ENCODE results near the gene DMTF1. TPM values are rescaled to one million over a fixed set of nuclear protein-coding genes. Genes with fewer than 3 reads are reported as not detected.

Gene DMTF1
- total and polyA plus RNA-seq, 2 of the 8 experiments (the other 6 are each of a cell fraction or from before 2014, with no cell fraction given): 86.0 to 115 TPM

DNA sequence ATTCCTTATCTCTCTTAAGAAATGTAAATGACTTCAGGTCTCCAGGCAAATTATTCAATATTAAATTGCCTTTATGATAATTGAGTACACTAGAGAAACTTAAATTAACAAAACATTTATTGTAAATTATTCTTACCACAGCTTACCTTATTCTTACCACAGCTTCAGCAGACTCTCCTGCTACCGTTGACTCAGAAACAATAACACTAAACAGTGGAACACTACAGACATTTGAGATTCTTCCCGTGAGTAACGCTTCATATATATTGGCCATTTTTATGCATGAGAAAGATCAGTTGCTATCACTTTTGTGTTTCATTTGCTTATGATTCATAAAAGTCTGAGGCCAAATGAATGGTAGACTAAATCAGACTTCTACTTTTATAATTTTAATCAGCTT, 38.5 kb downstream of the DMTF1 start:
- no peak overlapping the region for H3K23ac ChIP-seq (ENCODE audit: insufficient read length)
- FAIRE-seq: no peak
- no peak overlapping the region for H3K14ac ChIP-seq (ENCODE audit: insufficient read length)
- H3K4me3 ChIP-seq (ENCODE audit: extremely low read depth in 1 of 4, insufficient read depth in 2 of 4, low read depth in 3 of 4, low read length in 4 of 4): no peak overlapping the region
- no peak overlapping the region for H3K4me2 ChIP-seq (ENCODE audit: insufficient read depth in 1 of 2, low read depth in 2 of 2, low read length in 2 of 2)
- peak overlapping the region in 1 of 4 experiments; percentile 1; a peak in 1 of 7 replicates for H3K9ac ChIP-seq (replicated peaks in 1 of 4; ENCODE audit: extremely low read depth in 1 of 4, low read depth in 3 of 4, low read length in 3 of 4)
- H3K56ac ChIP-seq (replicated peaks; ENCODE audit: insufficient read length, low read depth, low read length): no peak overlapping the region
- no peaks in the 10 kb centered on the region for H3K9me3 ChIP-seq (ENCODE audit: insufficient read depth in 2 of 2, low read depth in 1 of 2, low read length in 1 of 2)
- no peaks in the 10 kb centered on the region for H3K79me2 ChIP-seq (ENCODE audit: control insufficient read depth in 1 of 2, insufficient read depth in 2 of 2, low read length in 2 of 2)
- H3K18ac ChIP-seq (ENCODE audit: extremely low read depth, low read length): no peak overlapping the region
- WGBS, 2 experiments (ENCODE audit: extremely low coverage in 1 of 2, insufficient coverage in 1 of 2, insufficient read length in 1 of 2, insufficient replicate concordance in 2 of 2, low coverage in 1 of 2, low lambda C conversion rate in 2 of 2, missing lambda C conversion rate in 1 of 2): 95% methylated on average over 3 of the region's 3 CpGs; no CpG with 5 or more reads in 1 of the 2 experiments
- H2BK15ac ChIP-seq (ENCODE audit: low read length): no peak overlapping the region
- no peak overlapping the region for H4K91ac ChIP-seq (replicated peaks; ENCODE audit: insufficient read length, low read length)
- no peak overlapping the region for H3K27ac ChIP-seq (ENCODE audit: low read depth, low read length)
- H2BK120ac ChIP-seq (replicated peaks; ENCODE audit: low read depth, low read length): no peak overlapping the region
- H3K27me3 ChIP-seq (replicated peaks in 1 of 4; ENCODE audit: control insufficient read depth in 3 of 4, extremely low read depth in 1 of 4, insufficient read depth in 3 of 4, low read length in 3 of 4): no peaks in the 10 kb centered on the region
- H2BK5ac ChIP-seq (ENCODE audit: low read depth, low read length): no peak overlapping the region
- peaks cover 19 to 98% (median 80%) of the 10 kb centered on the region in 4 experiments for H3K36me3 ChIP-seq (ENCODE audit: control insufficient read depth in 2 of 4, insufficient read depth in 4 of 4, low read length in 3 of 4)
- DNase-seq (ENCODE audit: low read depth in 1 of 2, low spot score in 2 of 2): no peak
- H3K4ac ChIP-seq (replicated peaks; ENCODE audit: insufficient read length, low read depth, low read length): no peak overlapping the region
- H4K5ac ChIP-seq (ENCODE audit: insufficient read length, low read depth, low read length): no peak overlapping the region
- peaks cover 2 to 5% of the 10 kb centered on the region in 2 experiments for H4K20me1 ChIP-seq (replicated peaks in 1 of 2; ENCODE audit: control insufficient read depth in 1 of 2, insufficient read depth in 2 of 2, low read length in 2 of 2)
- H2AFZ ChIP-seq (ENCODE audit: low read length): no peak overlapping the region
- H3K79me1 ChIP-seq (ENCODE audit: low read depth, low read length): no peaks in the 10 kb centered on the region
- POLR2A ChIA-PET (ENCODE audit: partially characterized antibody): interaction anchor here (1.5 kb wide), 1 partner anchor 11 kb away, joined by 4 read pairs; no protein-coding TSS in a partner anchor
- H2BK12ac ChIP-seq (ENCODE audit: low read depth, low read length): no peak overlapping the region
- H3K4me1 ChIP-seq (replicated peaks in 1 of 4; ENCODE audit: control insufficient read depth in 3 of 4, insufficient read depth in 4 of 4, low read length in 3 of 4): no peaks in the 10 kb centered on the region
- H2BK20ac ChIP-seq (ENCODE audit: low read length): no peak overlapping the region
- no peak overlapping the region for H4K8ac ChIP-seq (ENCODE audit: extremely low read depth, insufficient read depth, low read length)
- H2AK5ac ChIP-seq (ENCODE audit: low read depth, low read length): no peak overlapping the region
- H3K23me2 ChIP-seq (ENCODE audit: low read depth, low read length): no peaks in the 10 kb centered on the region
- CTCF ChIA-PET (ENCODE audit: partially characterized antibody): interaction anchor here (1.0 to 1.2 kb wide), 2 partner anchors 17 to 46 kb away, joined by 3 to 5 read pairs; no protein-coding TSS in a partner anchor
- no peak for TF ChIP-seq HDAC2 (IDR thresholded peaks at IDR 0.05; ENCODE audit: borderline replicate concordance in 1 of 2, low read depth in 2 of 2, low read length in 2 of 2)
- TF ChIP-seq TAF7 (optimal IDR thresholded peaks at IDR 0.05; ENCODE audit: borderline replicate concordance, low read depth, low read length): no peak
- no peak for TF ChIP-seq NANOG (IDR thresholded peaks at IDR 0.05; ENCODE audit: insufficient read depth, low read depth, low read length, poor library complexity, severe bottlenecking)
- no peak for TF ChIP-seq ZNF274 (IDR thresholded peaks at IDR 0.05; ENCODE audit: borderline replicate concordance, extremely low read depth, low read length)
- no peak for TF ChIP-seq SP1 (IDR thresholded peaks at IDR 0.05; ENCODE audit: low read depth, low read length)
- TF ChIP-seq, protein P1, sequence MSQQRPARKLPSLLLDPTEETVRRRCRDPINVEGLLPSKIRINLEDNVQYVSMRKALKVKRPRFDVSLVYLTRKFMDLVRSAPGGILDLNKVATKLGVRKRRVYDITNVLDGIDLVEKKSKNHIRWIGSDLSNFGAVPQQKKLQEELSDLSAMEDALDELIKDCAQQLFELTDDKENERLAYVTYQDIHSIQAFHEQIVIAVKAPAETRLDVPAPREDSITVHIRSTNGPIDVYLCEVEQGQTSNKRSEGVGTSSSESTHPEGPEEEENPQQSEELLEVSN (IDR thresholded peaks at IDR 0.05): no peak
- TF ChIP-seq EGR1 (IDR thresholded peaks at IDR 0.05; ENCODE audit: borderline replicate concordance, low read depth, low read length): no peak
- no peak for TF ChIP-seq POLR2A (IDR thresholded peaks at IDR 0.05; ENCODE audit: control extremely low read depth in 1 of 2, low read depth in 2 of 2, low read length in 2 of 2)
- TF ChIP-seq POU5F1 (IDR thresholded peaks at IDR 0.05; ENCODE audit: low read depth, low read length): no peak
- TF ChIP-seq, protein P2, sequence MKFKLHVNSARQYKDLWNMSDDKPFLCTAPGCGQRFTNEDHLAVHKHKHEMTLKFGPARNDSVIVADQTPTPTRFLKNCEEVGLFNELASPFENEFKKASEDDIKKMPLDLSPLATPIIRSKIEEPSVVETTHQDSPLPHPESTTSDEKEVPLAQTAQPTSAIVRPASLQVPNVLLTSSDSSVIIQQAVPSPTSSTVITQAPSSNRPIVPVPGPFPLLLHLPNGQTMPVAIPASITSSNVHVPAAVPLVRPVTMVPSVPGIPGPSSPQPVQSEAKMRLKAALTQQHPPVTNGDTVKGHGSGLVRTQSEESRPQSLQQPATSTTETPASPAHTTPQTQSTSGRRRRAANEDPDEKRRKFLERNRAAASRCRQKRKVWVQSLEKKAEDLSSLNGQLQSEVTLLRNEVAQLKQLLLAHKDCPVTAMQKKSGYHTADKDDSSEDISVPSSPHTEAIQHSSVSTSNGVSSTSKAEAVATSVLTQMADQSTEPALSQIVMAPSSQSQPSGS (IDR thresholded peaks at IDR 0.05; ENCODE audit: low read length): no peak
- TF ChIP-seq SP4 (IDR thresholded peaks at IDR 0.05; ENCODE audit: low read length): no peak
- TF ChIP-seq CEBPB (IDR thresholded peaks at IDR 0.05; ENCODE audit: low read depth, low read length): no peak
